AG10803 (cell line): ENCODE results near the gene GNAZ.

ENCODE experiments used
- DNase-seq: peaks from one replicate; pipeline ENCODE4 v3.0.0; 2010; ENCODE audit warnings: low read depth
- H3K4me3 ChIP-seq: 2 replicates; pipeline ENCODE4 v1.5.1; 2011; ENCODE audit warnings: mild to moderate bottlenecking, low read length, control low read depth
- CTCF ChIP-seq: conservative IDR thresholded peaks from 2 replicates; pipeline ENCODE4 v1.5.1; 2011; ENCODE audit warnings: mild to moderate bottlenecking, low read length, control low read depth, inconsistent platforms

The GNAZ gene

GRCh38 chr22:23107487-23108248, 37.3 kb downstream of the GNAZ start:
- no peak for DNase-seq
- no peak for TF ChIP-seq CTCF
- no peak overlapping the region for H3K4me3 ChIP-seq

- no peak for DNase-seq
- no peak for TF ChIP-seq CTCF
- H3K4me3 ChIP-seq = no peak overlapping the region
These were observed 38.1 kb downstream of the GNAZ start for GRCh38 chr22:23108249-23109078.

GRCh38 chr22:23109079-23109347, 38.7 kb downstream of the GNAZ start:
- no peak for TF ChIP-seq CTCF
- no peak overlapping the region for H3K4me3 ChIP-seq
- DNase-seq = no peak

GRCh38 chr22:23109441-23109978, 39.2 kb downstream of the GNAZ start:
- DNase-seq = no peak
- no peak overlapping the region for H3K4me3 ChIP-seq
- TF ChIP-seq CTCF = no peak

GRCh38 chr22:23110190-23110921, 40.0 kb downstream of the GNAZ start:
- TF ChIP-seq CTCF = no peak
- H3K4me3 ChIP-seq = no peak overlapping the region
- DNase-seq = no peak

- no peak overlapping the region for H3K4me3 ChIP-seq
- TF ChIP-seq CTCF = no peak
- no peak for DNase-seq
These were observed 40.7 kb downstream of the GNAZ start for GRCh38 chr22:23110922-23111527.
